IMR-90 (cell line): ENCODE results near the gene OR5B2. TPM values are rescaled to one million over a fixed set of nuclear protein-coding genes. Genes with fewer than 3 reads are reported as not detected.

ENCODE experiments used
- ATAC-seq: fragments of 200-7000 bp; cut with Tn5 transposase; 2 replicates; pipeline ENCODE4 v1.9.1; 2020; ENCODE audit warnings: low read depth, mild to moderate bottlenecking, moderate library complexity
- BruUV-seq: library from RNA; stranded (reverse); fragments of 400-500 nt; replicated peaks from 2 replicates; lab custom pipeline; 2021; lab: Mats Ljungman, UMichigan
- CTCF ChIA-PET: fragments of 300-600 bp; formaldehyde crosslinking; extraction: SDS; loops from one replicate; lab custom pipeline; 2021; ENCODE audit warnings: antibody characterized with exemption; lab: Yijun Ruan, JAX
- POLR2A ChIA-PET: fragments of 300-600 bp; sonication (Branson Sonifier 250); formaldehyde crosslinking; loops from one replicate; lab custom pipeline; 2022; ENCODE audit warnings: antibody characterized with exemption; ENCODE audit not compliant: unreplicated experiment; lab: Charles Lee
- DNase-seq: peaks from one replicate; pipeline ENCODE4 v3.0.0; 2013
- H2AFZ ChIP-seq: replicated peaks from 2 replicates; pipeline ENCODE3; 2013; ENCODE audit warnings: low read length, mild to moderate bottlenecking; ENCODE audit not compliant: poor library complexity
- H2AK5ac ChIP-seq: 2 replicates; pipeline ENCODE4 v1.6.1; 2013; ENCODE audit warnings: low read depth, low read length, inconsistent platforms
- H2AK9ac ChIP-seq: replicated peaks from 2 replicates; pipeline ENCODE3; 2013; ENCODE audit warnings: mild to moderate bottlenecking, low read depth, low read length, moderate library complexity; ENCODE audit not compliant: poor library complexity
- H2BK120ac ChIP-seq: 2 replicates; pipeline ENCODE4 v1.6.1; 2013; ENCODE audit warnings: low read depth, low read length, inconsistent platforms
- H2BK15ac ChIP-seq: 3 replicates; pipeline ENCODE4 v1.6.1; 2013; ENCODE audit warnings: low read depth, low read length, inconsistent platforms
- H2BK20ac ChIP-seq: 2 replicates; pipeline ENCODE4 v1.6.1; 2013; ENCODE audit warnings: low read depth, mild to moderate bottlenecking, inconsistent platforms, low read length, moderate library complexity
- H2BK5ac ChIP-seq: 2 replicates; pipeline ENCODE4 v1.6.1; 2013; ENCODE audit warnings: mild to moderate bottlenecking, low read depth, low read length, inconsistent platforms; ENCODE audit not compliant: poor library complexity, severe bottlenecking
- H3K14ac ChIP-seq: replicated peaks from 2 replicates; pipeline ENCODE4 v1.6.1; 2013; ENCODE audit warnings: low read depth, low read length, inconsistent platforms
- H3K18ac ChIP-seq: 2 replicates; pipeline ENCODE4 v1.6.1; 2013; ENCODE audit warnings: low read depth, low read length, control low read depth
- H3K23ac ChIP-seq: 2 replicates; pipeline ENCODE4 v1.6.1; 2013; ENCODE audit warnings: low read depth, low read length, inconsistent platforms
- H3K27ac ChIP-seq: 2 replicates; pipeline ENCODE4 v1.5.1; 2013; ENCODE audit warnings: mild to moderate bottlenecking, control low read depth, low read length; ENCODE audit not compliant: insufficient read depth
- H3K27me3 ChIP-seq: 2 replicates; pipeline ENCODE4 v1.6.1; 2013; ENCODE audit warnings: low read length; ENCODE audit not compliant: control insufficient read depth, insufficient read depth
- H3K36me3 ChIP-seq: 2 replicates; pipeline ENCODE4 v1.6.1; 2013; ENCODE audit warnings: low read length, mixed read lengths; ENCODE audit not compliant: control insufficient read depth, insufficient read depth
- H3K4ac ChIP-seq: 2 replicates; pipeline ENCODE4 v1.6.1; 2013; ENCODE audit warnings: low read depth, low read length, inconsistent platforms
- H3K4me1 ChIP-seq: 2 replicates; pipeline ENCODE4 v1.6.1; 2013; ENCODE audit warnings: low read length, mixed read lengths; ENCODE audit not compliant: control insufficient read depth, insufficient read depth
- H3K4me2 ChIP-seq: 2 replicates; pipeline ENCODE4 v1.6.1; 2013; ENCODE audit warnings: low read depth, mild to moderate bottlenecking, control low read depth, low read length, moderate library complexity
- H3K4me3 ChIP-seq: 2 replicates; pipeline ENCODE4 v1.5.1; 2013; ENCODE audit warnings: low read depth, mild to moderate bottlenecking, control low read depth, low read length, moderate library complexity; ENCODE audit not compliant: insufficient read depth
- H3K56ac ChIP-seq: 2 replicates; pipeline ENCODE4 v1.6.1; 2013; ENCODE audit warnings: low read length, inconsistent platforms; ENCODE audit not compliant: insufficient read depth; ENCODE audit errors: extremely low read depth
- H3K79me1 ChIP-seq, 2 experiments: 2 replicates each; pipeline ENCODE4 v1.6.1; 2013; ENCODE audit warnings: low read length in 2 of 2, inconsistent platforms in 1 of 2, low read depth in 1 of 2
- H3K9ac ChIP-seq: 2 replicates; pipeline ENCODE4 v1.6.1; 2013; ENCODE audit warnings: low read depth, low read length, control low read depth
- H3K9me1 ChIP-seq: 2 replicates; pipeline ENCODE4 v1.6.1; 2013; ENCODE audit warnings: low read length, inconsistent platforms; ENCODE audit not compliant: insufficient read depth
- H3K9me3 ChIP-seq: 2 replicates; pipeline ENCODE4 v1.6.1; 2013; ENCODE audit warnings: low read length; ENCODE audit not compliant: control insufficient read depth, insufficient read depth
- H4K20me1 ChIP-seq: 2 replicates; pipeline ENCODE4 v1.6.1; 2013; ENCODE audit warnings: low read length, inconsistent platforms; ENCODE audit not compliant: insufficient read depth
- H4K5ac ChIP-seq: 2 replicates; pipeline ENCODE4 v1.6.1; 2013; ENCODE audit warnings: mild to moderate bottlenecking, low read depth, low read length, control low read depth
- H4K8ac ChIP-seq, 2 experiments: 2 replicates each; pipeline ENCODE4 v1.6.1; 2013; ENCODE audit warnings: low read depth in 2 of 2, low read length in 2 of 2, control low read depth in 1 of 2, inconsistent platforms in 1 of 2
- H4K91ac ChIP-seq: 2 replicates; pipeline ENCODE4 v1.6.1; 2013; ENCODE audit warnings: low read depth, low read length, inconsistent platforms; ENCODE audit not compliant: insufficient read depth
- BHLHE40 ChIP-seq: fragments of 150-350 bp; IDR thresholded peaks from 2 replicates; pipeline ENCODE4 v1.6.1; 2016; ENCODE audit warnings: mild to moderate bottlenecking, low read depth, low read length
- CEBPB ChIP-seq: IDR thresholded peaks from 2 replicates; pipeline ENCODE4 v1.6.1; 2012; ENCODE audit warnings: low read depth, low read length, improper control_type of control experiment
- CHD1 ChIP-seq: IDR thresholded peaks from 2 replicates; pipeline ENCODE4 v1.6.1; 2012; ENCODE audit warnings: low read depth, low read length, improper control_type of control experiment
- CTCF ChIP-seq: conservative IDR thresholded peaks from 2 replicates; pipeline ENCODE4 v1.5.1; 2012; ENCODE audit warnings: mild to moderate bottlenecking, low read depth, low read length, improper control_type of control experiment
- MAZ ChIP-seq: IDR thresholded peaks from 2 replicates; pipeline ENCODE4 v1.6.1; 2012; ENCODE audit warnings: low read depth, mild to moderate bottlenecking, low read length, improper control_type of control experiment, moderate library complexity, borderline replicate concordance
- MXI1 ChIP-seq: IDR thresholded peaks from 2 replicates; pipeline ENCODE4 v1.6.1; 2012; ENCODE audit warnings: low read depth, mild to moderate bottlenecking, low read length, moderate library complexity, borderline replicate concordance
- POLR2A ChIP-seq: IDR thresholded peaks from 2 replicates; pipeline ENCODE4 v1.6.1; 2012; ENCODE audit warnings: mild to moderate bottlenecking, low read depth, low read length
- RAD21 ChIP-seq: IDR thresholded peaks from 2 replicates; pipeline ENCODE4 v1.6.1; 2012; ENCODE audit warnings: low read length, improper control_type of control experiment
- RCOR1 ChIP-seq: IDR thresholded peaks from 2 replicates; pipeline ENCODE4 v1.6.1; 2012; ENCODE audit warnings: mild to moderate bottlenecking, low read length, improper control_type of control experiment; ENCODE audit not compliant: insufficient replicate concordance
- RFX5 ChIP-seq: IDR thresholded peaks from 2 replicates; pipeline ENCODE4 v1.8.0; 2012; ENCODE audit warnings: low read depth, mild to moderate bottlenecking, low read length, moderate library complexity
- SMC3 ChIP-seq: fragments of 150-350 bp; IDR thresholded peaks from 2 replicates; pipeline ENCODE4 v1.6.1; 2016; ENCODE audit warnings: low read depth, mild to moderate bottlenecking, antibody characterized with exemption, low read length, moderate library complexity
- USF2 ChIP-seq: fragments of 150-350 bp; IDR thresholded peaks from 2 replicates; pipeline ENCODE4 v1.6.1; 2017; ENCODE audit warnings: mild to moderate bottlenecking, antibody characterized with exemption, low read length, low read depth
- WGBS, 2 experiments: methylation state at CpG; one replicate each; pipeline versions ENCODE4 v1.1.5 to v1.1.7; 2013; ENCODE audit warnings: missing lambda C conversion rate in 2 of 2; ENCODE audit not compliant: insufficient read length in 1 of 2; ENCODE audit errors: extremely low coverage in 2 of 2; 5-methylcytosine and 5-hydroxymethylcytosine counted together
- dilution Hi-C: fragments of 300-500 bp; cut with HindIII; formaldehyde crosslinking; loops from one replicate; pipeline ENCODE4 v1.14.3; 2018; ENCODE audit warnings: low sequenced_read_pairs; ENCODE audit not compliant: unreplicated experiment
- in situ Hi-C: fragments of 300-500 bp; cut with MboI; formaldehyde crosslinking; loops from 3 replicates; pipeline ENCODE4 v1.14.3; 2019; ENCODE audit warnings: low sequenced_read_pairs, inconsistent platforms, mixed read lengths
- intact Hi-C: fragments of 100-400 bp; cut with micrococcal nuclease; formaldehyde crosslinking; loops from 2 replicates; pipeline ENCODE4 v1.10.0; 2022
- polyA plus RNA-seq, 3 experiments: library from polyadenylated mRNA; depleted of rRNA; stranded (reverse); fragments of >200 nt; gene quantifications; 2 replicates each; pipeline ENCODE4 v1.2.3, GENCODE V29; 2012; ENCODE audit warnings: low replicate concordance in 1 of 3
- total RNA-seq: library from RNA; depleted of rRNA; stranded (reverse); fragments of >200 nt; gene quantifications from 2 replicates; pipeline ENCODE4 v1.2.3, GENCODE V29; 2012
- TF ChIP-seq, protein P1 (sequence below): fragments of 150-350 bp; IDR thresholded peaks from 2 replicates; pipeline ENCODE4 v1.6.1; 2016; ENCODE audit warnings: low read depth, mild to moderate bottlenecking, low read length, moderate library complexity, borderline replicate concordance

OR5B2 gene
- total and polyA plus RNA-seq, 2 of the 4 experiments (the other 2 are of a cell fraction), result not detected

DNA sequence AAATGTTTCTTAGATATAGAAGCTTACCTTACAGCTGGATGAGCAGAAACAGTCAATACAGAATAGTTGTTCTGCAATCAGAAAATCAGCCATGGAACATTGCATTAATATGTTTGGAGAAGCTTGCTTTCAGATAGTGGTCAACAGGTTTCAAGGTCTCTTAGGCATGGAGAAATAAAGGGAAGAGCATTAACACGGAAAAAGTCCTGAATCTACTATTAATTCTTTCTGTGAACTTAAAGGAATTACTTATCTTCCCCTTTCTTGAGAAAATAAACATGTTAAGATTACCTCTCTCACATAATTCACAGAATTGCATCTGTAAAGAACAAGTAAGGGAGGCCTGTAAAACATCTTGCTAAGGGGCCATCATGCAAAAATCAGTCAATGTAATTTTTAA lies 21.1 kb downstream of the OR5B2 start, which contains the start of gene OR5B3:
Gene OR5B3 (minus strand): TSS at position 101 of the 400 bp plus-strand sequence. CDS start 3,465 bp downstream, outside the sequence.
- Histone ChIP-seq H3K18ac (no peak within 1 kb of the TSS), H3K23ac (no peak within 1 kb of the TSS), H3K56ac (no peak within 1 kb of the TSS), H4K91ac (no peak within 1 kb of the TSS), H3K36me3 (no peaks in the 10 kb centered on the region), H3K9ac (no peak within 1 kb of the TSS), H3K4me3 (no peak within 1 kb of the TSS), H2BK15ac (no peak within 1 kb of the TSS), H4K5ac (no peak within 1 kb of the TSS), H2BK120ac (no peak within 1 kb of the TSS), H2AFZ (no peak within 1 kb of the TSS), H2BK20ac (no peak within 1 kb of the TSS), H3K27me3 (no peaks in the 10 kb centered on the region), H4K8ac (no peak within 1 kb of the TSS), H3K4ac (no peak within 1 kb of the TSS), H3K14ac (no peak within 1 kb of the TSS), H3K9me1 (no peaks in the 10 kb centered on the region), H3K4me2 (no peak within 1 kb of the TSS), H3K4me1 (no peaks in the 10 kb centered on the region), H3K79me1 (no peaks in the 10 kb centered on the region), H2AK9ac (no peak within 1 kb of the TSS), H3K9me3 (peaks cover 18% of the 10 kb centered on the region), H2AK5ac (no peak within 1 kb of the TSS), H2BK5ac (no peak within 1 kb of the TSS), H3K27ac (no peak within 1 kb of the TSS), H4K20me1 (no peaks in the 10 kb centered on the region)
- dilution Hi-C loops (no loop called here), intact Hi-C loops (no loop called here), in situ Hi-C loops (no loop called here)
- DNase-seq (no peak), ATAC-seq (no peak)
- POLR2A ChIA-PET, result interaction anchor here (0.6 kb wide), 1 partner anchor 45 kb away, joined by 5 read pairs; no protein-coding TSS in a partner anchor
- no CpG with 5 or more reads among the region's 1 CpG for WGBS, 2 experiments
- CTCF ChIA-PET, result no interaction called here
- no TSS peak for BruUV-seq
- no peak for TF ChIP-seq CHD1
- no peak for TF ChIP-seq RFX5
- TF ChIP-seq RCOR1, result no peak
- no peak for TF ChIP-seq USF2
- TF ChIP-seq CTCF, result no peak
- TF ChIP-seq, protein P1, sequence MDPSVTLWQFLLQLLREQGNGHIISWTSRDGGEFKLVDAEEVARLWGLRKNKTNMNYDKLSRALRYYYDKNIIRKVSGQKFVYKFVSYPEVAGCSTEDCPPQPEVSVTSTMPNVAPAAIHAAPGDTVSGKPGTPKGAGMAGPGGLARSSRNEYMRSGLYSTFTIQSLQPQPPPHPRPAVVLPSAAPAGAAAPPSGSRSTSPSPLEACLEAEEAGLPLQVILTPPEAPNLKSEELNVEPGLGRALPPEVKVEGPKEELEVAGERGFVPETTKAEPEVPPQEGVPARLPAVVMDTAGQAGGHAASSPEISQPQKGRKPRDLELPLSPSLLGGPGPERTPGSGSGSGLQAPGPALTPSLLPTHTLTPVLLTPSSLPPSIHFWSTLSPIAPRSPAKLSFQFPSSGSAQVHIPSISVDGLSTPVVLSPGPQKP, result no peak
- no peak for TF ChIP-seq CEBPB
- no peak for TF ChIP-seq MAZ
- TF ChIP-seq POLR2A, result no peak
- TF ChIP-seq MXI1, result no peak
- TF ChIP-seq RAD21, result no peak
- TF ChIP-seq BHLHE40, result no peak
- no peak for TF ChIP-seq SMC3
